ENCODE results near the gene MAGI2. TPM values are rescaled to one million over a fixed set of nuclear protein-coding genes. Genes with fewer than 3 reads are reported as not detected.

The MAGI2 gene
- total RNA-seq, 1 experiment from 2014 or later = 0.25 TPM

GRCh38 chr7:79425665-79426064, 27.8 kb downstream of the MAGI2 start:
- no peaks in the 10 kb centered on the region for H3K4me1 ChIP-seq
- no peak for TF ChIP-seq CTCF (IDR thresholded peaks at IDR 0.05; ENCODE audit: insufficient read depth in 1 of 2, low read depth in 1 of 2, low read length in 1 of 2, severe bottlenecking in 1 of 2, unreplicated experiment in 1 of 2)
- Mint-ChIP-seq H3K9me3 (ENCODE audit: unreplicated experiment) (no peaks in the 10 kb centered on the region), H3K4me3 (ENCODE audit: unreplicated experiment) (no peak overlapping the region), H3K27me3 (ENCODE audit: insufficient read depth, unreplicated experiment) (no peaks in the 10 kb centered on the region), H3K36me3 (ENCODE audit: insufficient read depth, unreplicated experiment) (no peaks in the 10 kb centered on the region), H3K27ac (ENCODE audit: unreplicated experiment) (no peak overlapping the region), H3K4me1 (ENCODE audit: low read depth, unreplicated experiment) (no peaks in the 10 kb centered on the region)
- no peak overlapping the region for H3K4me3 ChIP-seq (ENCODE audit: low read depth, low read length)
- no peaks in the 10 kb centered on the region for H3K36me3 ChIP-seq (ENCODE audit: control insufficient read depth, insufficient read depth, low read length)
- CTCF ChIA-PET = no interaction called here
- POLR2A ChIA-PET = no interaction called here
- no peaks in the 10 kb centered on the region for H3K27me3 ChIP-seq (replicated peaks; ENCODE audit: control insufficient read depth, insufficient read depth, low read length)
- no peak for DNase-seq
- no TSS peak for BruUV-seq (replicated peaks)
- H3K9me3 ChIP-seq = no peaks in the 10 kb centered on the region
- intact Hi-C loops (cut with micrococcal nuclease; ENCODE audit: unreplicated experiment) = no loop called here

GRCh38 chr7:79421751-79422150, 31.7 kb downstream of the MAGI2 start:
- ChIA-PET CTCF (no interaction called here), POLR2A (no interaction called here)
- Histone ChIP-seq H3K36me3 (ENCODE audit: control insufficient read depth, insufficient read depth, low read length) (no peaks in the 10 kb centered on the region), H3K4me3 (ENCODE audit: low read depth, low read length) (no peak overlapping the region), H3K4me1 (no peaks in the 10 kb centered on the region), H3K9me3 (no peaks in the 10 kb centered on the region), H3K27me3 (replicated peaks; ENCODE audit: control insufficient read depth, insufficient read depth, low read length) (no peaks in the 10 kb centered on the region)
- Mint-ChIP-seq H3K9me3 (ENCODE audit: unreplicated experiment) (no peaks in the 10 kb centered on the region), H3K27ac (ENCODE audit: unreplicated experiment) (no peak overlapping the region), H3K27me3 (ENCODE audit: insufficient read depth, unreplicated experiment) (no peaks in the 10 kb centered on the region), H3K4me3 (ENCODE audit: unreplicated experiment) (no peak overlapping the region), H3K4me1 (ENCODE audit: low read depth, unreplicated experiment) (no peaks in the 10 kb centered on the region), H3K36me3 (ENCODE audit: insufficient read depth, unreplicated experiment) (no peaks in the 10 kb centered on the region)
- no peak for DNase-seq
- BruUV-seq (replicated peaks) = no TSS peak
- intact Hi-C loops (cut with micrococcal nuclease; ENCODE audit: unreplicated experiment) = no loop called here
- no peak for TF ChIP-seq CTCF (IDR thresholded peaks at IDR 0.05; ENCODE audit: insufficient read depth in 1 of 2, low read depth in 1 of 2, low read length in 1 of 2, severe bottlenecking in 1 of 2, unreplicated experiment in 1 of 2)

- BruUV-seq (replicated peaks) = no TSS peak
- no peak for TF ChIP-seq CTCF (IDR thresholded peaks at IDR 0.05; ENCODE audit: insufficient read depth in 1 of 2, low read depth in 1 of 2, low read length in 1 of 2, severe bottlenecking in 1 of 2, unreplicated experiment in 1 of 2)
Observed at GRCh38 chr7:79420464-79420863, 33.0 kb downstream of the MAGI2 start.

More at GRCh38 chr7:79420464-79420863, 33.0 kb downstream of the MAGI2 start:
- H3K9me3 Mint-ChIP-seq (ENCODE audit: unreplicated experiment) = no peaks in the 10 kb centered on the region
- H3K4me1 ChIP-seq = no peaks in the 10 kb centered on the region
- H3K27me3 ChIP-seq (replicated peaks; ENCODE audit: control insufficient read depth, insufficient read depth, low read length) = no peaks in the 10 kb centered on the region
- POLR2A ChIA-PET = no interaction called here
- H3K9me3 ChIP-seq = no peaks in the 10 kb centered on the region
- H3K27ac Mint-ChIP-seq (ENCODE audit: unreplicated experiment) = no peak overlapping the region
- no peak overlapping the region for H3K4me3 ChIP-seq (ENCODE audit: low read depth, low read length)
- intact Hi-C loops (cut with micrococcal nuclease; ENCODE audit: unreplicated experiment) = no loop called here
- no peak overlapping the region for H3K4me3 Mint-ChIP-seq (ENCODE audit: unreplicated experiment)
- no peaks in the 10 kb centered on the region for H3K27me3 Mint-ChIP-seq (ENCODE audit: insufficient read depth, unreplicated experiment)
- DNase-seq = no peak
- H3K36me3 ChIP-seq (ENCODE audit: control insufficient read depth, insufficient read depth, low read length) = no peaks in the 10 kb centered on the region
- no peaks in the 10 kb centered on the region for H3K36me3 Mint-ChIP-seq (ENCODE audit: insufficient read depth, unreplicated experiment)
- CTCF ChIA-PET = no interaction called here
- no peaks in the 10 kb centered on the region for H3K4me1 Mint-ChIP-seq (ENCODE audit: low read depth, unreplicated experiment)
